H1 (cell line): ENCODE measurements around the gene MYL6B. TPM values are rescaled to one million over a fixed set of nuclear protein-coding genes. Genes with fewer than 3 reads are reported as not detected.
A peak's percentile ranks its signal among the peaks of the same experiment; 100 is the strongest.

ENCODE experiments used
- ATF2 ChIP-seq: IDR thresholded peaks from 2 replicates; pipeline ENCODE4 v1.6.1; 2012; ENCODE audit warnings: low read length, inconsistent platforms
- POLR2AphosphoS5 ChIP-seq: IDR thresholded peaks from 2 replicates; pipeline ENCODE4 v1.6.1; 2011; ENCODE audit warnings: low read depth, low read length
- polyA plus RNA-seq, 7 experiments: library from polyadenylated mRNA; depleted of rRNA in 3 of 7; stranded (reverse) in 5 of 7; unstranded in 2 of 7; fragments of >200 nt in 5 of 7; fragments of 200-250 nt in 2 of 7; gene quantifications; 1 replicate in 5 of 7; 2 replicates in 1 of 7; 4 replicates in 1 of 7; pipeline versions ENCODE4 v1.2.1 to v1.2.3, GENCODE V29; 2011 to 2013; ENCODE audit warnings: missing spikeins in 2 of 7, mixed read lengths in 2 of 7
- total RNA-seq: library from RNA; stranded (reverse); fragmentation: NEBNext Ultra II Directional; extraction: Animal tissue kit (Norgen Biotek cat#: 25700); gene quantifications from 2 replicates; pipeline ENCODE4 v1.2.1, GENCODE V29; 2021

Gene MYL6B
- total and polyA plus RNA-seq, 2 of the 8 experiments (the other 6 are each of a cell fraction or from before 2014, with no cell fraction given) = 163 to 202 TPM

GRCh38 chr12:56162468-56163290 is 10.3 kb downstream of the MYL6B start (continued):
- peak; percentile 16; the same call in 1 of the 2 replicates for TF ChIP-seq ATF2
- peak; percentile 89 for TF ChIP-seq POLR2AphosphoS5
